Measurements from ENCODE around the gene FHL2.

FHL2 gene

DNA sequence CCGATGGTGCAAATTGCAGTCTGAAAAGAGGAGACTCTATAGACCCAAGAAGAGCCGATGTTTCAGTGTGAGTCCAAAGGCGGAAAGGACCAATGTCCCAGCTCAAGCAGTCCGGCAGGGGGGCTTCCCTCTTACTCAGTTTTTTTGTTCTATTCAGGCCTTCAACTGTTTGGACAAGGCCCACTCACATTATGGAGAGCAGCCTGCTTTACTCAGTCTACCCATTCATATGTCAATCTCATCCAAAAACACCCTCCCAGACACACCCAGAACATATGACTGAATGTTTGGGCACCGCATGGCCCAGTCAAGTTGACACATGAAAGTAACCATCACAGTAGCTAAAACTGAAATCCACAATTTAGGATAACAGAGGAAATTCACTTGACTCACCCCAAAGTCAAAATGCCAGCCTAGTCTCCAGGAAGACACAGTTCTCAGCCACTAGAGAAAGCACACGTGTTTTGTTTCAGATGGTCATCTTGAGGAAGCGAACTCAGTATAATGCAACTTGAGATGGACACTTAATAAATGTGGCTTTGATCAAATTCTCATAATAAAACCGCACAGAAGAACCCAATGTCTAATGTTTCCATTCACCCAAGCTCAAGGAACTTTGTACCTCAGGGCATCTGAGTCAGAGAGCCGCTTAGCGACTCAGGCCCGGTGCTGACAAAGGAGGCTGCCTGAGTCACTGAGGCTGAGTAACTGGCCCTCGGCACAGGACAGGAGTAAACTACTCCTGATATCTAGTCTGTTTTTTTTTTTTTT, 2.4 kb downstream of the FHL2 start:
- no peak for DNase-seq

DNA sequence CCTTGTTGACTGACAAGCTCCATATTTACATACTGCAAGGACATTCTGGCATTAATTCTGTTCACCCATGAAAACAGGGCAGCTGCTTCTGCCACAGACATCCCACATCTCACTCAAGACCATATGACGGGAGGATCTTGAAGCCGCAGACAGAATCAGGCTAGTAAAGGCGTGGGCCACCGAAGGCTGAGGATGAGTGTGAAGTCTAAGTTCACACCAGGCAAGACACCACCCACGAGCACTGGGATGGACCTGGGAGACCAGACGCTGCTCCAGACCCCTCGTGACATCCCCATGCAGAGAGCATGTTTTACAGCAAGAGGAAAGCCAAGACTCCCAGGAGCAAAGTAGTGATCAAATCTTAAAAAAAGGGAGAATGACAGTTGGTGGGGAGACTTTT, 3.2 kb downstream of the FHL2 start:
- DNase-seq: no peak

DNA sequence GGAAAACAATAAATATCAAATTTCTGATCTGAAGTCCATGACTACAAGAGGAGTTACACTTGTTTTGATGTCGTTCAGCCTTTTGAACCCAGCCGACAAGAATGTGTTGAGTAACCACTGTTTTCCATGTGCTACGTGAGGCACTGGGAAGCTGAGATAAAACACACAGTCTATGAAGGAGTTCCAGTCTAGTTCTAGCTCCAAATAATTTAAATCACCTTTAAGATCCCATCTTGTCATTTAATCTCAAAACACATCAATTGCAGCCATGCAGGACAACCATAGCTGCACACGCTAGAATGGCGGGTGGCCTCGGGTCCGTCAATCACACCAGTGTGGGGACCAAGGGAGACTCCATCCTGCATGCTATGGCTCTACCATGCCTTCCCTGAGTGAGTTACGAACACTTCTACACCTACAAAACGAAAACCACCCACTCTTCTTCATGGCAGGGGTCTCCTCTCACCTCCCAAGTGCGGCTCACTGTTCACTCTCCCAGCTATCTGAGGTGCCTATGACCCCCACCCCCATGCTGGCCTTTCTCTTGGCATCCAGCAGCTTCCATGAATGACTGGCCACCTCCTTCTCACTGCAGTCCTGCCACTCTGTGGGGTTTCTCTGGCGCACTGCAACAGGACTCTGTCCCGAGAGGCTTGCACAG, 3.8 kb downstream of the FHL2 start:
- DNase-seq: no peak

DNA sequence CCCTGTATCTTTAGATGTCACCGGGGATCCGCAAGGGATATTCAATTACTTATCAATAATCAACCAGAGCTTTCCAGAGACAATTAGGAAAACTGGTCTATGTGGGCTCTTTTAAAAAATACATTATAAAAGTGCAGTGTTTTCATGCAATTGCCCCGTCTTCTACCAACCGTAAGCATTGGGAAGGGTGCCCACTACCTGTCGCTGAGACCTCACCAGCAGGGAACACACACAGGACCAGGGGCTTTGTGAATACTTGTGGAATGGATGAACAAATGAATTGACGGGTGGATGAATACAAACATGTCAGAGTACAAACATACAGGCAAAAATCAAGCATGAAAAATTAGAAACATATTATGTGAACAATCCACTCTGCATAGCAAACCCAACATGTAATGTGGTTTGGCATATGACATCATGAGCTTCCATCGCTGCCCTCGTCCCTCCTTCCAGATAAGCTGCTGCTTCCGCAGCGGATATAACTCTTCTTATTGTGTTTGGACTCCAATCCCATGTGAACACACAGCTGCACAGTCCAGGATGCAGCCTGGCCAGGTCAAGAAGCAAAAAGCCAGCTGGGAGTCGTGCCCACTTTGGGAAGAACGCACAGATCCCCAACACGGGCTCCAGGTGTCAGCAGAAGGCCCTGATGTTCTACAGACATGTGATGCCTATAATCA, 5.3 kb downstream of the FHL2 start:
- no peak for DNase-seq

DNA sequence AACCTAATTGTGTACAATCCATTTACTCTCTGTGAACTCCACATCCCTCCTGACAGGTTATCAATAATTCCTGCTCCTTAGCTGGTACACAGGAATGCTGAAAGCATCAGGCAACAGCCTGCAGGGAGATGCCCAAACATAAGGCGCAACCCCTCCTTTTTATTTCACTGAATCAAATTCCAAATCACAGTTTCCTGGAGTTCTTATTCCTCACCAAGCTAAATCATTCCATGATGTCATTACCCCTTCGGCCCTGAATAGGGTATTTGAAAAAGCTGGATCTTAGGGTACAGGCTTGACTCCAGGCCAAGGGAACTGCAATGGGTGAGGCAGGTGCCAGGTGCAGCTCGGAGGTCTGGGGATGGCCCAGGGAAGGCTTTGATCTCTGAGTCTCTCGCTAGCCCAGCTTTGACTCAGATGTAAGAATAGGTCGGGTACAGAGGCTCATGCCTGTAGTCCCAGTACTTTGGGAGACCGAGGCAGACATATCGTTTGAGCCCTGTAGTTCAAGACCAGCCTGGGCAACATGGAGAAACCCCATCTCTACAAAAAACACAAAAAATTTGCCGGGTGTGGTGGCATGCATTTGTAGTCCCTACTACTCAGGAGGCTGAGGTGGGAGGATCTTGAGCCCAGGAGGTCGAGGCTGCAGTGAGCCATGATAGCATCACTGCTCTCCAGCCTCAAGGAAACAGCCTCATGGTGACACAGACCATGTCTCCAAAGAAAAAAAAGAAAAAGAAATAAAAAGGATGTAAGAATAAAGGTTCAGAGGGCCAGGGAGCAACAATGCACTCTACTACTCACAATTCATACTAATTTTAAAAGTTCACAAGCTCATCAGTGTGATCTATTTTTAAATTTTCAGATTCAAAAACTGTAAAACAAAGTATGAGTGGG, 6.8 kb downstream of the FHL2 start:
- no peak for DNase-seq

DNA sequence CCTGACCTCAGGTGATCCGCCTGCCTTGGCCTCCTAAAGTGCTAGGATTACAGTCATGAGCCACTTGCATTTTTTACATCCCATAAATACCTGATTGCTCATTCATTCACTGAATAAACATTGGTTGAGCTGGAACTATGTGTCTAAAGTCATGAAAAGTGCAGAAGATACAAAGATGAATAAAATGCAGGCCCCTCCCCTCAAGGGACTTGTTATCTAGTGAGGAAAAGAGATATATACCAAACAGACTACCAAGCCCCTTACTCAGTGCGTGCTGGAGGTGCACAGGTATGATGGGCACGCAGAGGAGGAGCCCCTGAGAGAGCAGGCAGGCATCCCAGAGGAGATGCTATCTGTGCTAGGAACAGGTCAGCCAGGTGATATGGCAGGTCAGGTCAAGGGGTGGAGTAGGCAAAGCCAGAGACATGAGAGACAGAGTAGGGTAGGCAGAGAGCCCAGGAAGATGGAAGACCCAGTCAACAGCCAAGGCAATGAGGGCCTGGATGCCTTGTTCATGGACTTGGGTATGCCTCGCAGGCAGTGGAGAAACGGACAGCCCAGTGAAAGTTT, 7.7 kb downstream of the FHL2 start:
- DNase-seq: no peak

DNA sequence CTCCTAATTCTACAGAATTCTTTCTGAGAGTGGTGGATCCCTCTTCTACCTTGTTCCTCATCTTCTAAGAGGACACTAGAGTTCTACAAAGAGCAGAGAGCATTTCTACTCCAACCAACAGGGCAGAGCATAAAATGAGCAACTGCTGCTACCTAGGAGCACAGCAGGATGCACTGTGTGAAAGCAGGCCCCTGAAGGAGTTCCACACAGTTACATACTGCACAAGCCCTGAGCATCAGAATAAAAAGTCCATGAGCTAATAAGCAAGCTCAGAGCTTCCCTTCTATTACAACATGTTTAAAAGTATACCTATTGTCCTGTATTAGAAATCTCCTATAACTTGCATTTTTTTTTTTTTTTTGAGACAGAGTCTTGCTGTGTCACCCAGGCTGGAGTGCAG, 8.4 kb downstream of the FHL2 start:
- no peak for DNase-seq

DNA sequence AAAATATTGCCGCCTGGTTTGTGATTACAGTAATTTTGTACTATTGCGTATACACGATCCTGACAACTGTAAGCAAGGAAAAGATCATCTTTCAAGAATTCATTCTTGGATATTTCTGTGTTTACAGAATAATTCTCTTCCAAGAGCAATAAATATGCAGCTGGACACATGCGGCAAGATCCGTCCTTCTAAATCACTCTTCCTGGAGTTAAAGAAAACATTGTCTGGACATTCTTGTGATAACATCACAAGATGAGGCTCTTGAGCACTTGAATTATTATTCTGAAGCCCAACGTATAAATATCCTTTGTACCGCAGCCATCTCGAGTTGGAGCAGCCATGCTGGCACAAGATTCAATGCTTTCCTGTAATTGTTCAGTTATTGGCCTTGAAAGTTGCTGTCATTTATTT, 9.9 kb downstream of the FHL2 start:
- DNase-seq: no peak

DNA sequence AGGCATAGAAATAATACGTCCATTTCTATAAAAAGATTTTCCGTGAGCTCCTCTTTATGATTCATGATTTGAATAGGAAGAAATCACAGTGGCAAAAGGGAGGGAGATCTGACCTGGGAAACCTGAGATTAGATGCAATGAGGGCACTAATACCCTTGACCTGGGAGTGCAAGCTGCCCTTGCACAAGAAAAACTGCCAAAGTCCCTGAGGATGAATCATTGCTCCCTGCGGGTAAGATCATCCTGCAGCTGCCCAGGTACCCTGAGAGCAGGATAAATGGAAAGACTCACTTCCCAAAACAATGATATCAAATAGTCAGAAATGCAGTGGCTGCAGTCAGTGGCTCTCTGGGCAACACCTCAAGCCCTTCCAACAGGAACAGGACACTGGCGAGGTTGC, 11.6 kb downstream of the FHL2 start:
- DNase-seq: no peak

DNA sequence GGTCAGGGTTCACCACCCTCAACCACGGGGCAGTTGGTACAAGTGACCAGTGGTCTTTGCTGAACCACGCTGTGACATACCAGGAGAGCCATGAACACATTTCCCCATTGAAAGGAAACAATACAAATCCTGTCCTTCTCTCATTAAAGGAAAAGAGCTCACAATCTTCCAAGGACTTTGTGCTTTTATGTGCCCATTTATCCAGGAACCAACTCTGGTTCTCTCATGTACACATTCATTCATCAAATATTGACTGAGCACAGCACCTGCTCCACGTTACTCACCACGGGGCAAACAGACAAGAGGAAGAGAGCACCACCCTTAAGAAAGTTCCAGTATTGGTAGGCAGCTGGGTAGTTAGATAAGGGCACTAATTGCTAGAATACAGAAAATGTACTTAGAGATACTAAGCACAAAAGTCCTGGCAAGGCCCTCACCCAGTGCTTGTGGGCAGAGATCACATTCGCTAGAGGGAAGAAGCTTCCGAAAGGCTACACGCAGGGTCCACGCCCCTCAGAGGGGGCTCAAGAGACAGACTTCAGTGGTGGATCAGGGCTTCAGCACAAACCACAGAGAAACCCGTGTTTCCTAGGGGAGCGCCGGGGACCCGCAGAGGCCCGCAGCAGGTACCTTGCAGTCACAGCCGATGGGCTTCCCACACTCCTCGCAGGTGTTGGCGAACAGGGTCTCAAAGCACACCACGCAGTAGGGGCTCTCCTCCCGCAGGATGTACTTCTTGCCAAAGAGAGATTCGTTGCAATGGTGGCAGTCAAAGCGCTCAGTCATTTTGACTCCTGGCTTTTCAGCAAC, 12.9 kb downstream of the FHL2 start:
- DNase-seq: no peak

DNA sequence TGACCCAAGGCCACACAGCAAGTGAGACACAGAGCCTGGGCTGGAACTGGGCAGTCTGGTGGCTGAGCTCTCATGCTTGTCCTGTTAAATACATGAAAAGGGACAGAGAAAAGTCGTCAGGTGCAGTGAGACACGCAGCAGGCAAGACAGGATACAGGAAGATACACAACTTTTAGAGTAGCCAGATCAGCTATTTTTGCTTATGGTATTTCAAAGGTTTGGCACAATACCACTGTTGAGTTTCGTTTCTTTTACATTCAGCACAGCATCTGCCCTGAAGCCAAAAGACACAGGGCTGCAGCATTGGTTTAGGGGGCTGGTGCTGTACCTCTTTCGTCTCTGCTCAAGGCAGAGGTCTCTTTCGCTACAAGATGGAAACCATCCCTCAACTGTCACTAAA, 14.0 kb downstream of the FHL2 start:
- DNase-seq: no peak

DNA sequence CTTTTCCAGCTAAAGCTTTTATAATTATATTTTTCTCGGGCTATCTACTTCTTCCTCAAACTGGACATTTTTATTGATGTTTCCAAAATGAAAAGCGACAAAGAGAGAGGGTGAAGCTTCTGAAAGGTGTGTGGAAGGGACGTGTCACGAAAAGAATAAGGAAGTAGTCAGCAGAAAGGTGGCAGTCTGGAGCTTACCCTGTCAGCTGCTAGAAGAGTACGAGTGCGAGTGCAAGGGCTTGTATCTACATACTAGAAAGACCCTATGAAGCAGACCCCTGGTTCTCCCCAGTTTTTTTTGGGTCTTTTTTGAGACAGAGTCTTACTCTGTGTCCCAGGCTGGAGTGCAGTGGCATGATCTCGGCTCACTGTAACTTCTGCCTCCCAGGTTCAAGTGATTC, 14.6 kb downstream of the FHL2 start:
- DNase-seq: no peak

DNA sequence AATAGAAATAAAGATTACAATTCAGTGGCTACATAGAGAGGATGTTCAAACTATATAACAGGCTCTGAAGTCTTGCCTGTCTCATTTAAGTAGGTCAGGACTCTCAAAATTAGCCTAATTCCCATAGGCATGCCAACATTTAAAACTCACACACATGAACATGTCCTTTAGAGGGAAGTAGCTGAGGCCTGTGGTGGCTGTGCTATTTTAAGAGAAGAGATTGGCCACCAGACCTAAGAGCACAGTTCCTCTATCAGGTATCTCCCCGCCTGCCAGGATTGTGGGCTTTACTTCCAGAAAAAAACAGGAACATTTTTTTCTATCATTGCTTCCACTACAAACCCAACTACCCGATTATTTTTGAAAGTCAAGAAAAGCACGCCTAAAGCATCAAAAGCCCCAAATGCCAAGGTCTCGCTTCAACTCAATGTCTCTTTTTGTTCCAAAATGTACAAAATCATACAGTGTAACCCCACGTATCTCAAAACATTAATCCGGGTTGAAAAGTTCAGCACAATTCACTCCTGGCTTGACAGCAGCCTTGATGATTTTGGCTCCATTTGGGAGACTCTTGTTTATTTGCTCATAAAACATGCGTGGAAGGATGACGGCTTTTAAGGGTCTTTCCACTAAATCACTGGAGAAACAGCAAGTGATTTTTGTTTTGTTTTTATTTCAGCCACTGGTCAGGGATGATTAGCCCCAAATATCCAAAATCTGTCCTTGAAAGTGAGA, 15.3 kb downstream of the FHL2 start:
- DNase-seq: no peak

DNA sequence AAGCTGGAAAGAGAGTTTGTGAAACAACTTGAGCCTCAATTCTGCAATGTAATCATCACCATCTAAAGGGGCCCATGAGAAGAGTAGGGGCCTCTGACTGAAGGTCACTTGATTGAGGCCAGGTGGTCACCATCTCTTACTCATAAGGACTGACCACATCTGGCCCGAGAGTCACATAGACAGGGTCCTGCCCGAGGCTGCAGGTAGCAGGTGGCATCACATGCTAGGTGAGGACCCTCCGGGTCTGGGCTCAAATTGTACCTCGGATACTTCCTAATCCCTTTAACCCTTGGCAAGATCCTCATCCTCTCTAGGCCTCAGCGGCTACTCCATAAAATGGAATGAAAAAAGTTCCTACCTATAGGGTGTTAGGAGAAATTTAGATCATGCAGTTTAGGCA, 16.7 kb downstream of the FHL2 start:
- no peak for DNase-seq

DNA sequence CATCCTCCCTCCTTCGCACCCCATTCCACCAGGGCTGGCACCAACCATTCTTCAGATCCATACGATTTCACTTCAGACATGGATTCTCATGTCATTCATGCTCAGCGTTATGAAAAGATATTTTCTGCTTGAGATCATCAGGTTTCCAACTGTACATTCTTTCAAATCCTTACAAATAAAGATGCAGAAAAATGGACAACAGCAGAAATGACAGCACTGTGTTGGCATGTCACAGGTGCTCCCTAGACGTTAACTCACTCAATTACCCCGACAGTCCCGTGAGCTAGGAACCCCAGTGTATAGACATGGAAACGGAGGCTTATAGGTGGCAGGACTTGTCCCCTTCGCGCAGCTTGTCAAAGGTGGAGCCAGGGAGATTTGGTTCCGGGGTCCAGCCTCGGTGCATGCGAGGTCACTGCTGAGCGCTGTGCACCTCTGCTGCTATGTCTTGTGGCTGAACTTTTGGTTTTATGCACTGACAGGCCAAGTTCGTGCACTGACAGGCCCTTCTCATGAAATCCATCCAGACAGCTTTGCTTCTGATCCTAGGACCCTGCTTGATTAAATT, 17.7 kb downstream of the FHL2 start:
- DNase-seq: no peak

DNA sequence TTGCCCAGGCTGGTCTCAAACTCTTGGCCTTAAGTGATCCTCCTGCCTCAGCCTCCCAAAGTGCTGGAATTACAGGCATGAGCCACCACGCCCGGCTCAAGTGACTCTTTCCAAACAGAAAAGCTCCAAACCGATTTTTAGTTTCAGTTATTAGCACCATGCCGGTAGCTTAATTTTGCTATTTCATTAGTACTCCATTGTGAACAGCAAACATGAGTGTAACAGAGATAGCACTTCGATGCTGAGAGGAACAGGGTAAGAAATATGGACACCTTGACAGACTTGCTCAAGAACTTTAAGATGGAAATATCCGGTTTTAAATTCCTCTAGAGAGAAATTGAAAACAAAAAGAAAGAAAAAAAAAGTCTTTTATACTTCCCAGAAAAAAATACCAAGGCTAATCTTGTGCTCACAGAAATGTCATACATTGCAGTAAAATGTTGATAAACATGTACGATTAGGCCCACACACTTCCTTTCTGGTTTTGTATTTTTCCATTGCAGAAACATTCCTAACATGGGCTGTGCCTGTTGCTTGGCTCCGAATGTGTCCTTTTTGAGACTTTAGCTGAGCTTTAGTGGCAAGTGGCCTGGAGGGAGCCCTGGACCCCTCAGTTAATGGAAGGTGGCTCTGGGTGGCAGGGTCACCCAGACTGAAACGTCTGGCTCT, 18.3 kb downstream of the FHL2 start:
- no peak for DNase-seq

DNA sequence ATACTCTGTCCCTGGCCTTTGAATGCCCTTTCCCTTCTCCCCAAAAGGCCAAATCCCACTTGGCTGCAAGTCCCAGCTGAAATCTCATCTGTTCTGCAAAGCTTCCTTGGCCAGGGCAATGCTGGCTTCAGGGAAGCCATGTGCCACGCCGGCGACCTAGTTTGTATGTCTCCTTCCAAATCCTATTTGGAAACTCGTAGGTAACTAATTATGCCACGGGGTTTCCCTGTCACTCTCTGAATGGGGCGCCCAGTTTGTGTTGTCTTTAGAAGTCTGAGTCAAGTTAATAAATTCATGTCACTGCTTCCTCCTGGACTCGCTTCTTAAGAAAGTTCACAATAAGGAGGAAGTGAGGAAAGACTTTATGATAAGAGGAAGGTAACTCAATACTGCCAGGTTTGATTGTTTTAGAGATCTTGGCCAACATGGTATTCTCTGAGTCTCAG, 19.1 kb downstream of the FHL2 start:
- DNase-seq: no peak

DNA sequence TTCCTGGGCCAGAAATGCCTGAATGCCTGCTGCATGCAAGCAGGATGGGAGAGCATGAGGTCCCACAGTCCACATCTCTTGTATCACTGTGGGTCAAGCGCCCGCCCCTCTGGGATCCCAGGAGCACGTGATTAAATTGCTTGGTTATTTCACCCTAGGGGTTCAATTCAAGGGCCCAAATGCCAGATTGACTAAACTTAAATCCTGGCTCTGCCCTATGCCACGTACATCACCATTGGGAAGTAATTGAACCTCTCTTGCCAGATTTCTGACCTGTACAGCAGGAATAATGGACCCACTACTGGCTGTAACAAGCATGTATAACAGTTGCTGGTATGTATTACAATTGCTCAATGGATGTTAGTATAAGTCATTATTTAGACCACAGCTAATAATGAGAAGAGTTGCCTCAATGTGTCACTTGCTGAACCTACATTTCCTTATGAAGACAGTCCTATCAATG, 19.9 kb downstream of the FHL2 start:
- no peak for DNase-seq

DNA sequence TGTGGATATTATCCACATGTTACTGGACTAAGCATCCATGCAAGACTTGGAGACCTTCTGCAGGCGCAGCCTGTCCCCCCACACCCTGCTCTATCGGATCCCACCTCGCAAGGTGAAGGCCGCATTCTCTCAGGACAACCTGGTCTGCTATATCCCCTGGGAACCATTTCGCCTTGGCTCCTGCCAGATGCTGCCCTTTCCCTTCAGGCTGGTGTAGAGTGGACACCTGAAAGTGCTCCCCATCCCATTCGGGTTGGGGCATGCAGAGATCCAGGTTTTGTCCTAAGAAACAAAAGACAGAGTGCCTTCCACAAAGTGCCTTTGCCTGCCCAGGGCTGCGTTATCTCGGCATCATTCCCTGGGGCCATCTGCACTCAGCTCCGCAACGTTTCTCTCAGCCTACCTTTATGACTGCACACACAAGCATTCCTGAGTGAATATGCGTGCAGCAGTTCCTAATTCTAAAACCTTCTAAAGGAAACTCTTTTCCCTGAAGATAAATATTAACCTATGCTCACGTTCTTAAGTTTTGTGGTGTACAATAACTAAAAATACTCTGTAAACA, 20.5 kb downstream of the FHL2 start:
- no peak for DNase-seq

DNA sequence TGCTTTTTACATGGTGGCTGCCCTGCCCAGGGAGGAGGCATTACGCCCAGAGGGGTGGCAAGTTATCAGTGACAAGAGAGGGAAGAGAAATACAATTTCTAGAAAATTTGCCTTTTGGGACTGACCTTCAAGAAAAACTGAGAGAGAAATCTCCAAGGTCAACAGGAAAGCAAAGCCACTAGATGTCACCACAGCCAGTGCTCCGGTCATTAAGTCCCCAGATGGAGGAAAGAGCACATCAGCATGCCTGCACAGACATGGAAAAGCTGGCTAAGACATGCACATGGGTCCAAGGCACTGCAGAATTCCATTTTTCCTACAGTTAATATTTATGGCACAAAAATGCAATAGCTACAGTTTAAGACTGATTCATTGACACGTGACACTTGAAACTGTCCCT, 21.0 kb downstream of the FHL2 start:
- no peak for DNase-seq
